H1 (cell line): ENCODE measurements around the gene DENND6B. TPM values are rescaled to one million over a fixed set of nuclear protein-coding genes. Genes with fewer than 3 reads are reported as not detected.

Experiments
- CTCF ChIA-PET: fragments of 300-600 bp; sonication (Branson Sonifier 250); formaldehyde crosslinking; loops from one replicate; lab custom pipeline; 2021; ENCODE audit not compliant: partially characterized antibody; lab: Charles Lee
- POLR2A ChIA-PET: fragments of 300-600 bp; sonication (Branson Sonifier 250); formaldehyde crosslinking; loops from one replicate; lab custom pipeline; 2021; ENCODE audit warnings: inconsistent platforms; ENCODE audit not compliant: partially characterized antibody; lab: Charles Lee
- DNase-seq, 2 experiments: peaks; one replicate each; pipeline versions ENCODE4 v3.0.0 to v3.0.0-alpha.2; 2010 to 2022; ENCODE audit warnings: low spot score in 2 of 2, low read depth in 1 of 2, mixed read lengths in 1 of 2
- FAIRE-seq: peaks from 2 replicates; lab custom pipeline; 2011; peaks lifted over from hg19 to GRCh38; lab: Jason Lieb, UNC
- H2AFZ ChIP-seq: 2 replicates; pipeline ENCODE4 v1.8.1; 2012; ENCODE audit warnings: low read length, inconsistent platforms
- H2AK5ac ChIP-seq: 2 replicates; pipeline ENCODE4 v1.6.1; 2013; ENCODE audit warnings: low read depth, low read length
- H2BK120ac ChIP-seq: replicated peaks from 2 replicates; pipeline ENCODE3; 2013; ENCODE audit warnings: low read depth, low read length, inconsistent platforms
- H2BK12ac ChIP-seq: 2 replicates; pipeline ENCODE4 v1.6.1; 2013; ENCODE audit warnings: low read depth, low read length
- H2BK15ac ChIP-seq: 2 replicates; pipeline ENCODE4 v1.6.1; 2013; ENCODE audit warnings: low read length
- H2BK20ac ChIP-seq: 2 replicates; pipeline ENCODE4 v1.6.1; 2013; ENCODE audit warnings: low read length
- H2BK5ac ChIP-seq: 2 replicates; pipeline ENCODE4 v1.6.1; 2013; ENCODE audit warnings: low read depth, low read length
- H3K14ac ChIP-seq: 2 replicates; pipeline ENCODE4 v1.6.1; 2013; ENCODE audit warnings: inconsistent platforms; ENCODE audit not compliant: insufficient read length
- H3K18ac ChIP-seq: 2 replicates; pipeline ENCODE4 v1.6.1; 2013; ENCODE audit warnings: low read length; ENCODE audit errors: extremely low read depth
- H3K23ac ChIP-seq: 2 replicates; pipeline ENCODE4 v1.6.1; 2013; ENCODE audit warnings: inconsistent platforms; ENCODE audit not compliant: insufficient read length
- H3K23me2 ChIP-seq: 2 replicates; pipeline ENCODE4 v1.6.1; 2013; ENCODE audit warnings: low read depth, low read length
- H3K27ac ChIP-seq: 2 replicates; pipeline ENCODE4 v1.6.1; 2011; ENCODE audit warnings: low read depth, low read length, inconsistent platforms
- H3K27me3 ChIP-seq, 4 experiments: replicated peaks in 1 of 4; 1 replicate in 1 of 4; 2 replicates in 3 of 4; pipeline versions ENCODE4 v1.6.1 to v1.8.1; 2011 to 2013; ENCODE audit warnings: low read length in 3 of 4, mild to moderate bottlenecking in 3 of 4, inconsistent platforms in 2 of 4, mixed read lengths in 2 of 4, moderate library complexity in 1 of 4; ENCODE audit not compliant: control insufficient read depth in 3 of 4, insufficient read depth in 3 of 4; ENCODE audit errors: extremely low read depth in 1 of 4
- H3K36me3 ChIP-seq, 4 experiments: 2 replicates each; pipeline versions ENCODE4 v1.6.1 to v1.8.1; 2011 to 2013; ENCODE audit warnings: mild to moderate bottlenecking in 4 of 4, low read length in 3 of 4, moderate library complexity in 2 of 4, control low read depth in 1 of 4, inconsistent platforms in 1 of 4; ENCODE audit not compliant: insufficient read depth in 4 of 4, control insufficient read depth in 2 of 4
- H3K4ac ChIP-seq: replicated peaks from 2 replicates; pipeline ENCODE3; 2013; ENCODE audit warnings: low read length, low read depth, mixed read lengths, inconsistent platforms; ENCODE audit not compliant: insufficient read length
- H3K4me1 ChIP-seq, 4 experiments: replicated peaks in 1 of 4; 1 replicate in 1 of 4; 2 replicates in 3 of 4; pipeline versions ENCODE4 v1.6.1 to v1.8.1; 2011 to 2013; ENCODE audit warnings: low read length in 3 of 4, inconsistent platforms in 2 of 4, mixed read lengths in 1 of 4; ENCODE audit not compliant: insufficient read depth in 4 of 4, control insufficient read depth in 3 of 4
- H3K4me2 ChIP-seq, 2 experiments: 2 replicates each; pipeline versions ENCODE4 v1.6.1 to v1.8.1; 2011 to 2013; ENCODE audit warnings: low read depth in 2 of 2, low read length in 2 of 2, control low read depth in 1 of 2, inconsistent platforms in 1 of 2, mild to moderate bottlenecking in 1 of 2; ENCODE audit not compliant: insufficient read depth in 1 of 2
- H3K4me3 ChIP-seq, 4 experiments: fragments of 200-600, 300-600 bp in 1 of 4; sonication (generic), shearing (Covaris generic), sonication (Bioruptor Twin) in 1 of 4; 2 replicates each; pipeline versions ENCODE4 v1.5.1 to v1.8.1; 2011 to 2016; ENCODE audit warnings: low read length in 4 of 4, low read depth in 3 of 4, control low read depth in 2 of 4, inconsistent platforms in 2 of 4, mild to moderate bottlenecking in 2 of 4, mixed read lengths in 1 of 4, moderate library complexity in 1 of 4; ENCODE audit not compliant: insufficient read depth in 2 of 4; ENCODE audit errors: extremely low read depth in 1 of 4
- H3K56ac ChIP-seq: replicated peaks from 2 replicates; pipeline ENCODE3; 2013; ENCODE audit warnings: low read depth, mild to moderate bottlenecking, mixed read lengths, low read length, inconsistent platforms; ENCODE audit not compliant: insufficient read length
- H3K79me1 ChIP-seq: 2 replicates; pipeline ENCODE4 v1.6.1; 2013; ENCODE audit warnings: low read depth, low read length, control low read depth
- H3K79me2 ChIP-seq, 2 experiments: 2 replicates each; pipeline versions ENCODE4 v1.6.1 to v1.8.1; 2012 to 2013; ENCODE audit warnings: low read length in 2 of 2, mild to moderate bottlenecking in 2 of 2, inconsistent platforms in 1 of 2; ENCODE audit not compliant: insufficient read depth in 2 of 2, control insufficient read depth in 1 of 2
- H3K9ac ChIP-seq, 4 experiments: replicated peaks in 1 of 4; 1 replicate in 1 of 4; 2 replicates in 3 of 4; pipeline versions ENCODE4 v1.6.1 to v1.8.1; 2011 to 2013; ENCODE audit warnings: low read depth in 3 of 4, low read length in 3 of 4, control low read depth in 2 of 4, mild to moderate bottlenecking in 2 of 4, moderate library complexity in 2 of 4, inconsistent platforms in 1 of 4; ENCODE audit errors: extremely low read depth in 1 of 4
- H3K9me3 ChIP-seq, 2 experiments: 2 replicates each; pipeline versions ENCODE4 v1.6.1 to v1.8.1; 2012 to 2013; ENCODE audit warnings: mild to moderate bottlenecking in 2 of 2, moderate library complexity in 2 of 2, control low read depth in 1 of 2, inconsistent platforms in 1 of 2, low read depth in 1 of 2, low read length in 1 of 2, mixed read lengths in 1 of 2; ENCODE audit not compliant: insufficient read depth in 2 of 2
- H4K20me1 ChIP-seq, 2 experiments: replicated peaks in 1 of 2; 2 replicates each; pipeline versions ENCODE3 to v1.8.1; 2011 to 2013; ENCODE audit warnings: inconsistent platforms in 2 of 2, low read length in 2 of 2, mild to moderate bottlenecking in 1 of 2; ENCODE audit not compliant: insufficient read depth in 2 of 2, control insufficient read depth in 1 of 2
- H4K5ac ChIP-seq: 2 replicates; pipeline ENCODE4 v1.6.1; 2013; ENCODE audit warnings: low read length, low read depth, mixed read lengths, inconsistent platforms; ENCODE audit not compliant: insufficient read length
- H4K8ac ChIP-seq: 2 replicates; pipeline ENCODE4 v1.8.0; 2013; ENCODE audit warnings: mild to moderate bottlenecking, moderate library complexity, low read length, inconsistent platforms; ENCODE audit not compliant: insufficient read depth; ENCODE audit errors: extremely low read depth
- H4K91ac ChIP-seq: replicated peaks from 2 replicates; pipeline ENCODE3; 2013; ENCODE audit warnings: low read length, mixed read lengths, inconsistent platforms; ENCODE audit not compliant: insufficient read length
- NRF1 ChIP-seq: IDR thresholded peaks from 2 replicates; pipeline ENCODE4 v1.6.1; 2011; ENCODE audit warnings: mild to moderate bottlenecking, low read depth, low read length, improper control_type of control experiment
- POLR2A ChIP-seq, 2 experiments: IDR thresholded peaks; 1 replicate in 1 of 2; 2 replicates in 1 of 2; pipeline ENCODE4 v1.6.1; 2011; ENCODE audit warnings: low read depth in 2 of 2, low read length in 2 of 2, mild to moderate bottlenecking in 2 of 2; ENCODE audit errors: control extremely low read depth in 1 of 2
- POU5F1 ChIP-seq: IDR thresholded peaks from 2 replicates; pipeline ENCODE4 v1.6.1; 2011; ENCODE audit warnings: low read depth, mild to moderate bottlenecking, low read length, moderate library complexity
- RBBP5 ChIP-seq: IDR thresholded peaks from 2 replicates; pipeline ENCODE4 v1.7.1; 2012; ENCODE audit warnings: low read depth, mild to moderate bottlenecking, inconsistent platforms, low read length, moderate library complexity, borderline replicate concordance
- RNF2 ChIP-seq: fragments of 200-900, 300-1000 bp; sonication (generic); IDR thresholded peaks from 2 replicates; pipeline ENCODE4 v1.7.1; 2016; ENCODE audit warnings: borderline replicate concordance, low read depth, mild to moderate bottlenecking, antibody characterized with exemption, low read length; ENCODE audit not compliant: poor library complexity, severe bottlenecking; ENCODE audit errors: missing control alignments
- TBP ChIP-seq: IDR thresholded peaks from 2 replicates; pipeline ENCODE4 v1.6.1; 2011; ENCODE audit warnings: low read depth, low read length, improper control_type of control experiment
- WGBS, 2 experiments: shearing (Covaris generic) in 1 of 2; methylation state at CpG; one replicate each; pipeline versions ENCODE4 v1.1.6 to v1.1.7; 2013 to 2015; ENCODE audit warnings: low lambda C conversion rate in 2 of 2, mixed read lengths in 2 of 2, inconsistent platforms in 1 of 2, low coverage in 1 of 2, missing lambda C conversion rate in 1 of 2; ENCODE audit not compliant: insufficient replicate concordance in 2 of 2, insufficient coverage in 1 of 2, insufficient read length in 1 of 2; ENCODE audit errors: extremely low coverage in 1 of 2, missing lambda C conversion rate in 1 of 2; 5-methylcytosine and 5-hydroxymethylcytosine counted together
- polyA plus RNA-seq, 7 experiments: library from polyadenylated mRNA; depleted of rRNA in 3 of 7; stranded (reverse) in 5 of 7; unstranded in 2 of 7; fragments of >200 nt in 5 of 7; fragments of 200-250 nt in 2 of 7; gene quantifications; 1 replicate in 5 of 7; 2 replicates in 1 of 7; 4 replicates in 1 of 7; pipeline versions ENCODE4 v1.2.1 to v1.2.3, GENCODE V29; 2011 to 2013; ENCODE audit warnings: missing spikeins in 2 of 7, mixed read lengths in 2 of 7
- total RNA-seq: library from RNA; stranded (reverse); fragmentation: NEBNext Ultra II Directional; extraction: Animal tissue kit (Norgen Biotek cat#: 25700); gene quantifications from 2 replicates; pipeline ENCODE4 v1.2.1, GENCODE V29; 2021

Gene DENND6B
- total and polyA plus RNA-seq, 2 of the 8 experiments (the other 6 are each of a cell fraction or from before 2014, with no cell fraction given), result 1.1 to 1.9 TPM

DNA sequence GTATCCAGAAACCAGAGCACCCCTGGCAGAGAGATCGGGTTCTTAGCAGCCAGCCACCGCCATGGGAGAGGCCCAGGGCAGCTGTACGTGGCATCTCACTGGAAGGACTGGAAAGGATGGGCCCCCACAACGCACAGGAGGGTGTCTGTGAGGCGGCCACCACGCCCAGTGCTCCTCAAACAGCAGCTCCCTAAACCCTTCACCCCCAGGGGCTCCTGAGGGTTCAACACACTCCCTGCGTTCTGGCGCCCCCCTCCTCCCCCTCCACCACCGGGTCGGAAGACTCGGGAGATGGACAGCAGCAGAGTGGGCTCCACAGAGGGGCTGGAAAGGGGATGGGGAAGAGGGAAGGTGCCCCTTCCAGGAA is 66.4 kb downstream of the DENND6B start:
- Histone ChIP-seq H3K23me2 (peaks cover 6% of the 10 kb centered on the region; the same call in 1 of the 2 replicates), H2BK5ac (no peak overlapping the region), H3K4me1 (peaks cover 0 to 20% (median 10%) of the 10 kb centered on the region in 4 experiments; a peak in 6 of 7 replicates), H3K27ac (no peak overlapping the region), H3K18ac (no peak overlapping the region), H3K9ac (peak overlapping the region in 1 of 4 experiments; percentile 19; a peak in 2 of 7 replicates), H4K8ac (no peak overlapping the region), H3K14ac (no peak overlapping the region), H3K4me2 (peak overlapping the region; percentile 77 to 78), H2BK20ac (no peak overlapping the region), H4K91ac (no peak overlapping the region), H2AK5ac (no peak overlapping the region), H3K79me2 (no peaks in the 10 kb centered on the region), H3K4ac (no peak overlapping the region), H3K23ac (no peak overlapping the region), H4K5ac (no peak overlapping the region), H4K20me1 (peaks cover 5 to 12% of the 10 kb centered on the region in 2 experiments), H3K79me1 (no peaks in the 10 kb centered on the region), H2BK15ac (no peak overlapping the region), H2BK12ac (no peak overlapping the region), H3K56ac (no peak overlapping the region), H3K9me3 (no peaks in the 10 kb centered on the region), H2BK120ac (no peak overlapping the region), H3K27me3 (peaks cover 1 to 22% (median 16%) of the 10 kb centered on the region in 4 experiments; a peak in 6 of 7 replicates), H3K4me3 (peak overlapping the region; percentile 35 to 73 (median 48)), H3K36me3 (no peaks in the 10 kb centered on the region), H2AFZ (no peak overlapping the region; the same call in 1 of the 2 replicates)
- no peak for FAIRE-seq
- ChIA-PET POLR2A (interaction anchor here (1.0 to 2.3 kb wide), 3 partner anchors 8 to 12 kb away, joined by 3 to 5 read pairs (median 3); partner anchors contain the start of gene HDAC10), CTCF (interaction anchor here (1.2 to 4.7 kb wide), 4 partner anchors 8 to 82 kb away, joined by 4 to 26 read pairs (median 14); partner anchors contain the start of gene HDAC10)
- no peak for DNase-seq
- TF ChIP-seq POLR2A (IDR thresholded peaks at IDR 0.05; ENCODE audit: control extremely low read depth in 1 of 2, low read depth in 2 of 2, low read length in 2 of 2) (0 out of 3 replicates have a peak, but pooled peaks of 1 of the 2 experiments have one; percentile 6), NRF1 (no peak), RNF2 (no peak), TBP (no peak), POU5F1 (no peak), RBBP5 (no peak)
- 53% methylated on average over 6 of the region's 11 CpGs; no CpG with 5 or more reads in 1 of the 2 experiments for WGBS, 2 experiments
